ENCODE results near the gene EFHD2. TPM values are rescaled to one million over a fixed set of nuclear protein-coding genes. Genes with fewer than 3 reads are reported as not detected.
"Not testable (repeated sequence)": the region's sequence is repeated elsewhere in the genome, so short reads cannot be mapped to it uniquely, and the experiment has no call there.

EFHD2 gene
- total RNA-seq, 1 donor from 2014 or later = 74.3 TPM

DNA sequence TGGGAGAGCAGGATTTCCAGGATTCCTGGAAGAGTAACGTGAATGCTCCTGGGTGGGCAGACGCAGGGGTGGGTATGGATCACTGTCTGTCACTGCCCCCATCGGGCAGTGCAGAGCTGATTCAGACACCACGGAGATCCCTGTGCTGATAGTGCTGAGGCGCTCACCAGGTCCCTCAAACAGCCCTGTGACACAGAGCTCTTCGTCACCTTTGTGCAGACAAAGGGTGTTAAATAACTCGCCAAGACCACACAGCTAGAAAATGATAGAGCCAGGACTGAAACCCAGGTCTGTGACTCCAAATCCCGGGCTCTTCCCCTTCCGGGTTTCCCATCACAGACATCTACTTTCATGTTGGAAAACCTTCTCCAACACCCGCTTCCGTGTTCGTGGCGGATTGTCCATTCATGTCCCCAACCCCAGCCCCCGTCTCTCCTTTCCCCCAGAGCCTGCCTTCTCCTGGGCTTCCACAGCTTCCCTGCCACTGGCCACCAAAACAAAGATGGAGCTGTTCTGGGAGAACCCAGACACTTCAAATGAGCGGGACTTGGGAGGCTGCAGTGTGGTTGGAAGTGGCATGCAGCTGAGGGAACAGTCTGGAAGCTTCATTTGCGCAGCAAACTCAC is 2.6 kb downstream of the EFHD2 start:
- no peak for DNase-seq (ENCODE audit: low read depth, low spot score)

DNA sequence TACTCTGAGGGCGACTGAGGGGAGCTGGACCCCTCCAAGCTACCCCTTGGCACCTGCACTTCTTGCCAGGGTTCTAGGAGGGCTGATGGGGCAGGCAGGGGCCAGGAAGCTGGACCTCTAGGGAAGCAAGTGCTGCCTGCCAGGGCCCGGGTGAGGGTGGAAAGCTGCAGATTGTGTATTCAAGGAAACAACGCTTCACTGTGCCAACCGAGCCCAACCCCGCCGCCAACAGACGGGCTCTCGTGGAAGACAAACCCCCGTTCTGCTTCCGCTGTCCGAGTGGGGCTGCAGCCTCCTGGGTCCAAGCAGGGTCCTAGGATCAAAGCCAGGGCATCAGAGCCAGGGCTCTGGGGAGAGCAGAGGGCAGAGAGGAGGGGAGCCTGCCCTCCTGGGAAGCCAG is 3.2 kb downstream of the EFHD2 start:
- DNase-seq (ENCODE audit: low read depth, low spot score) = no peak

DNA sequence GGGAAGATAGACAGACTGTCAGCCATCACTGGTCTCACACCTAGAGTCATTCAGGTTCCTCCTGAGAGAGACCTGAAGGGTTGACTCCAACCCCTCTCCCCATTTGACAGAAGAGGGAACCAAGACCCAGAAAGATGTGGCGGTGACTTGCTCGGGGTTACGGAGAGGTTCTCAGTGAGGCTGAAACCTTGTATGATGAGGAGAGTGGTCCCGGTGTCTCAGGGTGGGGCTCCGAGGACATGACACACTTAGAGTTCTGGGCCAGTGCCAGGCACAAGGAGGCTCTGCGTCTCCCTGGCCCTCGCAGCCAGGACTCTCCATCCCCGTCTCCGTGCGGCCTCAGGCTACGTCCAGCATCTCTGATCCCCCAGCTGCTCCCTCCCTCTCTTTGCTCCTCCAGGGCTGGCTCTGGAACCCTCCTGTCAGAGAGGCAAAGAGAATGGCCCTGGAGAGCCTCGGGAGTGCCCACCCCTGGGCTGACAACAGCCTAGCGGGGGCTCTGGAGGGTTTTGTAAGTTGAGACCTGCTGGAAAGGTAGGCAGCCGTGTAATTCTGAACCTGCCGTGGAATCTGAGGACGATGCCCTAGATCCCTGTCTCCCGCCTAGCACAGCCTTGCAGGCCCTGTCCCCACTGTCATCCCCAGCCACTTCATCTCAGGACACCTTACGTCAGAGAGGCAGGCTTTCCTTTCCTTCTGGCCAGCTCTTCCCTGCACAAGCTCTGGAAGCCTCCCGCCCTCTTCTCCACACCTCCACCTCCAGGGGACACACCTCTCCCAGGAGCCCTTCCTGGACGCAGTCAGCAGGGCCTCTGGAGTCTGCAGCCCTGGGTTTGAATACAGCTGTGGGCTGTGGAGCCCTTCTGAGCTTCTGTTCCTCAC is 4.1 kb downstream of the EFHD2 start:
- no peak for DNase-seq (ENCODE audit: low read depth, low spot score)

- DNase-seq (ENCODE audit: low read depth, low spot score) = no peak
These were observed 4.8 kb downstream of the EFHD2 start for GRCh38 chr1:15414445-15414983.

GRCh38 chr1:15417059-15417934 is 7.6 kb downstream of the EFHD2 start:
- no peak for DNase-seq (ENCODE audit: low read depth, low spot score)

DNA sequence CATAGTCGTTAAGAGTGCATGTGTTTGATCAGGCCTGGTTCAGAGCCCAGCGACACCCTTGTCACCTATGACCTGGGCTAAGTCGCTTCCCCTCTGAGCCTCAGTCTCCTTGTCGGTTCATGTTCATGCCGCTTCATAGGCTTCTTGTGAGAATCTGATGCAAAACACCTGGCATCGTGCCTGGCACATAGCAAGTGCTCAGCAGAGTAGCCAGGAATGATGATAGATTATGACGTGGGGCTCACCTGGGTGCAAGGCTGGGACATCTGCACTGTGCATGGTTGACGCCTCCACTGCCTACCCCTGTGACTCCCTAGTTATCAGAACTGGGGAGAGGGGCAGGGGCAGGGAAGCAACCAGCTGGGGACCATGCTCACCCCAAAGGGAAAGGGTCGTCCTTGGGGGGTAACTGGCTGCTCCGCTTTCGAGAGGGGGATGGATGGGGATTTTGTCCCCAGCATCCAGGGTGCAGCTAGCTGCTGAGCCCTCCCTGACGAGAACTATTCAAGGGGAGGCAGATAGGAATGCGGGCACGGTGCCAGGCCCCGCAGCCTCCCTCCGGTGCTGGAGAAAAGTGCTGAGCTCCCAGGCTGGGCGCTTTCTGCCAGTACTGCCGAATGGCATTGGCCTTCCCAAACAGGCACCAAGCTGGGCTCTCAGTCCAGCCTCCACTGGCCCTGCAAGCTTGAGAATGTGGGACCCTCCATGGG is 9.3 kb downstream of the EFHD2 start:
- no peak for DNase-seq (ENCODE audit: low read depth, low spot score)

DNA sequence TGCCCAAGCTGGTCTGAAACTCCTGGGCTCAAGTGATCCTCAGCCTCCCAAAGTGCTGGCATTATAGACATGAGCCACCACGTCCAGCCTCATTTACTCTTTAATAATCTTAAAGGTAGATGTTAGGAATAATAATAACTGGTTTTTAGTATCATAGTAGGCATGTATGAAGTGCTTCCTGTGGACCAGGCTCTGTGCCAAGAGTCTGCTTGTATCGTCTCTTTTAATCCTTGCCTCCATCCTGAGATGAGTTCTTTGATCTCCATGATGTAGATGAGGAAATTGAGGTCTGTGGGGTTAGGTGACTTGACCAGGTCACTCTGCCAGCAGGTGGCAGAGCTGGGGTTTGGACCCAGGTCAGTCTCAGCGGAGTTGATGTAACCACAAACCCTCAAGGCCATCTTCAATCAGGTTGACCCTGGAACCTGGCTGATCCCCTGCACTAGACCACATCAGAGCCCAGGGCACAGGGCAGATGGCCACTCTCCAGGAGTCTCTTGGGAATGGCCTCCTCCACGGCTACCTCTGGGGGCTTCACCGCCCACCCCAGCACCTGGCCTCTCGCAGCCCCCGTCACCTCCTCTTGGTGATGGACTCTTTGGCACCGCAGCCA is 11.3 kb downstream of the EFHD2 start:
- no peak for DNase-seq (ENCODE audit: low read depth, low spot score)

GRCh38 chr1:15422871-15423270 is 13.2 kb downstream of the EFHD2 start:
- no peak for DNase-seq (ENCODE audit: low read depth, low spot score)

GRCh38 chr1:15423355-15424077 is 13.8 kb downstream of the EFHD2 start:
- DNase-seq (ENCODE audit: low read depth, low spot score) = no peak

- DNase-seq (ENCODE audit: low read depth, low spot score) = no peak
These were observed 14.5 kb downstream of the EFHD2 start for GRCh38 chr1:15424146-15424667.

DNA sequence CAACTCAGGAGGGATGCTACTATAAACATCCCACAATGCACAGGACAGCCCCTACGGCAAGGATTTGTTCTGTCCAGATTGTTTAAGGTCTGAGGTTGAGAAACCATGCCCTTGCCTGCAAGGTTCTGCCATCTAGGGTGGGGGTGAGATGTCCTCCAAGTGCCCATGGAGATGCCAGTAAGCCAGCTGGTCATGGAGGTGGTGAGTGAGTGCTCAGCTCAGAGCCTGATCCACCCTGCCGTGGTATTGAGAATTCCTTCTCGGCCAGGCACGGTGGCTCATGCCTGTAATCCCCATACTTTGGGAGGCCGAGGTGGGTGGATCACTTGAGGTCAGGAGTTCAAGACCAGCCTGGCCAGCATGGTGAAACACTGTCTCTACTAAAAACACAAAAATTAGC is 15.3 kb downstream of the EFHD2 start:
- no peak for DNase-seq (ENCODE audit: low read depth, low spot score)

DNA sequence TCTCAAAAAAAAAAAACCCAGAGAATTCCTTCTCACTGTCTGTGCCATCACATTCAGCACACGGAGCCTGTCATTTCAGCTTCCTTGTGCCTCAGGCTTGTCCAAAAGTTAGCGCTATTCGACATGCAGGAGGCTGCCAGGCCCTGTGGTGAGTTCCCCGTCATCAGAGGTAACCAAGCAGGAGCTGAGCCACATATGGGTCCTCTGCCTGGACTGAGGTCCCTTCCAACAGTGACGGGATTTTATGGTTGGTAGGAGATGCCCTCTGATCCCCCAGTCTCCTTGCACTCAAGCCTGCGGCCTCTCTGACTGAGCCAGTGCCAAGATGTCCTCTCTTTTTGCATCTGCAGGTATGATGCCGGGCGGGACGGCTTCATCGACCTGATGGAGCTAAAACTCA is 15.8 kb downstream of the EFHD2 start:
- DNase-seq (ENCODE audit: low read depth, low spot score) = no peak

- DNase-seq (ENCODE audit: low read depth, low spot score) = no peak
These were observed 16.3 kb downstream of the EFHD2 start for GRCh38 chr1:15425958-15426357.

- DNase-seq (ENCODE audit: low read depth, low spot score) = no peak
These were observed 17.0 kb downstream of the EFHD2 start for GRCh38 chr1:15426492-15427279.

- DNase-seq (ENCODE audit: low read depth, low spot score) = no peak
These were observed 17.6 kb downstream of the EFHD2 start for GRCh38 chr1:15427280-15427666.

GRCh38 chr1:15428252-15428651 is 18.6 kb downstream of the EFHD2 start:
- not testable (repeated sequence) for DNase-seq (ENCODE audit: low read depth, low spot score)

DNA sequence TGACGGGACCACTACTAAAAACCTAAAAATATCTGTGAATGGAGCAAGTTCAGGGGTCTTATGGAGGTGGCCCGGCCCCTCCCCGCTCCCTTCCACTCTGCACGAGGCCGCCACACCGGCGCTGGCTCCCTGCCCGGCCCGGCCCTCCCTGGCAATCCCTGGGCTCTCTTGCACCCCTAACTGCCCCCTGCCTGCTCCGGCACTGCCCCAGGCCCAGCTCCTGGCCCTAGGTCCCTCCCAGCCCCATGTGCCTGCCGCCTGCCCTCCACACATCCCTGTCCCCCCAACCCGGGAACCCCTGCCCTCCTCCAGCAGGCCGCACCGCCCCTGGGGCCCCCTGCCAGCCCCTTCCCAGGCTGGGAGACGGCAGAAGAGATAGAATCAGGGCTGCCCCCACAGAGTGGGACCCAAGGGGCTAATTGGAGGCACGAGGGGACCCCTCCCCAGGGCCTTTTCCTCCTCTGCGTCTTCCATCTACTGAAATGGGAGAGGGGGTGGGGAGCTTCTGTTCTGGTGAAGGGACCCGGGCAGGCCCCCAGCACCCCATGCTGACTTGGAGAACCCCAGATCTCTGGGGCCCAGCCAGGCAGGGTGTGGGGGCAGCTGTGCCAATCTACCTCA is 19.2 kb downstream of the EFHD2 start:
- DNase-seq (ENCODE audit: low read depth, low spot score) = no peak

GRCh38 chr1:15429701-15430149 is 20.0 kb downstream of the EFHD2 start:
- DNase-seq (ENCODE audit: low read depth, low spot score) = no peak

Measured in pulmonary artery endothelial cell (primary cell).